ENCODE measurements around the gene CTCFL. TPM values are rescaled to one million over a fixed set of nuclear protein-coding genes. Genes with fewer than 3 reads are reported as not detected.
"Not testable (repeated sequence)": the region's sequence is repeated elsewhere in the genome, so short reads cannot be mapped to it uniquely, and the experiment has no call there.

CTCFL gene
- total and polyA plus RNA-seq, 9 donors = 0.04 to 0.24 (median 0.20) TPM; not detected in 1

DNA sequence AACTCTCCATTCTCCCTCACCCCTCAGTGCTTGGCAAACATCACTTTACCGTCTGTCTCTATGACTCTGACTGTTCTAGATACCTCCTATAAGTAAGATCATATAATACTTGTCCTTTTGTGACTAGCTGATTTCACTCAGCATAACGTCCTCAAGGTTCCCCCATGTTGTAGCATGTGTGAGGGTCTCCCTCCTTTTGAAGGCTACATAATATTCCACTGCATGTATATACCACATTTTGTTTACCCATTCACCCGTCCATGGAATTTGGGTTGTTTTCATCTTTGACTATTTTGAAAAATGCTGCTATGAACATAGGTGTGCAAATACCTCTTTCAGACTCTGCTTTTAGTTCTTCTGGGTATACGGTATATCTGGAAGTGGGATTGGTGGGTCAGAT lies 28.3 kb downstream of the CTCFL start:
- Histone ChIP-seq H3K36me3 (ENCODE audit: control insufficient read depth, insufficient read depth, low read length) (no peaks in the 10 kb centered on the region), H3K4me1 (ENCODE audit: control insufficient read depth, insufficient read depth, low read length) (peaks cover 8% of the 10 kb centered on the region), H3K9me3 (replicated peaks; ENCODE audit: control insufficient read depth, low read depth, low read length) (no peaks in the 10 kb centered on the region), H3K27ac (ENCODE audit: low read length) (no peak overlapping the region), H3K4me3 (ENCODE audit: low read length) (no peak overlapping the region), H3K27me3 (ENCODE audit: control insufficient read depth, insufficient read depth, low read length) (peaks cover 6% of the 10 kb centered on the region)
- WGBS (ENCODE audit: insufficient coverage) = no CpG with 5 or more reads among the region's 4 CpGs
- no peak for DNase-seq

DNA sequence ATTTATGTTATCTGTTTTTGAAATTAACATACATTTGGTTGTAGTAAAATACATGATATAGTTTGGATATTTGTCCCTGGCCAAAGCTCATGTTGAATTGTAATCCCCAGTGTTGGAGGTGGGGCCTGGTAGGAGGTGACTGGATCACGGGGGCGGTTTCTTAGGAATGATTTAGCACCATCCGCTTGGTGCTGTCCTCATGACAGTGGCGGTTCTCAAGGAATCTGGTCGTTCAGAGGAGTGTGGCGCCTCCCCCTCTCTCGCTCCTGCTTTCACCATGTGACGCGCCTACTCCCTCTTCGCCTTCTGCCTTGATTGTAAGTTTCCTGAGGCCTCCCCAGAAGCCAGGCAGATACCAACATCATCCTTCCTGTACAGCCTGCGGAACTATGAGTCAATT lies 29.0 kb downstream of the CTCFL start:
- no peaks in the 10 kb centered on the region for H3K36me3 ChIP-seq (ENCODE audit: control insufficient read depth, insufficient read depth, low read length)
- 68% methylated on average over 8 of the region's 11 CpGs for WGBS (ENCODE audit: insufficient coverage)
- H3K4me3 ChIP-seq (ENCODE audit: low read length) = no peak overlapping the region
- peaks cover 2% of the 10 kb centered on the region for H3K4me1 ChIP-seq (ENCODE audit: control insufficient read depth, insufficient read depth, low read length)
- H3K27me3 ChIP-seq (ENCODE audit: control insufficient read depth, insufficient read depth, low read length) = peaks cover 6% of the 10 kb centered on the region
- H3K27ac ChIP-seq (ENCODE audit: low read length) = no peak overlapping the region
- no peak for DNase-seq
- H3K9me3 ChIP-seq (replicated peaks; ENCODE audit: control insufficient read depth, low read depth, low read length) = no peaks in the 10 kb centered on the region

- Histone ChIP-seq H3K27ac (ENCODE audit: low read length) (no peak overlapping the region), H3K9me3 (replicated peaks; ENCODE audit: control insufficient read depth, low read depth, low read length) (no peaks in the 10 kb centered on the region), H3K4me1 (ENCODE audit: control insufficient read depth, insufficient read depth, low read length) (no peaks in the 10 kb centered on the region), H3K27me3 (ENCODE audit: control insufficient read depth, insufficient read depth, low read length) (peaks cover 4% of the 10 kb centered on the region), H3K36me3 (ENCODE audit: control insufficient read depth, insufficient read depth, low read length) (no peaks in the 10 kb centered on the region), H3K4me3 (ENCODE audit: low read length) (no peak overlapping the region)
- WGBS (ENCODE audit: insufficient coverage) = 64% methylated on average over 9 of the region's 10 CpGs
- no peak for DNase-seq
Observed at GRCh38 chr20:57493091-57493615, 31.8 kb downstream of the CTCFL start.

DNA sequence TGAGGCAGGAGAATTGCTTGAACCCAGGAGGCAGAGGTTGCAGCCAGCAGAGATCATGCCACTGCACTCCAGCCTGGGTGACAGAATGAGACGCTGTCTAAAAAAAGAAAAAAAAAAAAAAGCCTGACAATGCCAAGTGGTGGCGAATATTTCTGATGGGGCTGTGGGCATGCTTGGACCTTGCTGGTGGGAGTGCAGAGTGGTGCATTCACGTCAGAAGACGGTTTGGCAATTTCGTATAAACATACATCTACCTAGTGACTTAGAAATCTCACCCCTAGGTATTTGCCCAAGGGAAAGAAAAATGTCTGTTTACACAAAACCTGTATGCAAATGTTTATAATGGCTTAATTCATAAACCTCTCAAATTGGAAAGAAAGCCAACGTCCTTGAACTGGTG lies 33.6 kb downstream of the CTCFL start:
- H3K27me3 ChIP-seq (ENCODE audit: control insufficient read depth, insufficient read depth, low read length) = peaks cover 4% of the 10 kb centered on the region
- H3K36me3 ChIP-seq (ENCODE audit: control insufficient read depth, insufficient read depth, low read length) = no peaks in the 10 kb centered on the region
- DNase-seq = no peak
- H3K27ac ChIP-seq (ENCODE audit: low read length) = no peak overlapping the region
- 80% methylated on average over 1 of the region's 6 CpGs for WGBS (ENCODE audit: insufficient coverage)
- H3K4me1 ChIP-seq (ENCODE audit: control insufficient read depth, insufficient read depth, low read length) = no peaks in the 10 kb centered on the region
- H3K4me3 ChIP-seq (ENCODE audit: low read length) = no peak overlapping the region
- H3K9me3 ChIP-seq (replicated peaks; ENCODE audit: control insufficient read depth, low read depth, low read length) = no peaks in the 10 kb centered on the region

- 90% methylated on average over 4 of the region's 5 CpGs for WGBS (ENCODE audit: insufficient coverage)
- H3K4me3 ChIP-seq (ENCODE audit: low read length); DNase-seq: not testable (repeated sequence)
Observed at GRCh38 chr20:57488277-57488676, 36.7 kb downstream of the CTCFL start.

DNA sequence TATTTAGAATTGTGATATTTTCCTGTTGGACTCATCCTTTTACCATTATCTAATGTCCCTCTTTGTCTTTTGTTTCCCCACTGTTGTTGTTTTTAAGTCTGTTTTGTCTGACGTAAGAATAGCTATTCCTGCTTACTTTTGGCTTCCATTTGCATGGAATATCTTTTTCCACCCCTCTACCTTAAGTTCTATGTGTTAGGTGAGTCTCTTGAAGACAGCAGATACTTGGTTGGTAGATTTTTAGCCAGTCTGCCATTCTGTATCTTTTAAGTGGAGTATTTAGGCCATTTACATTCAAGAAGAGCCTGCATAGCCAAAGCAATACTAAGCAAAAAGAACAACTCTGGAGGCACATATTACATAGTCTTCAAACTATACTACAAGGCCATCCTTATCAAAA lies 39.2 kb downstream of the CTCFL start:
- H3K27ac ChIP-seq (ENCODE audit: low read length) = no peak overlapping the region
- H3K36me3 ChIP-seq (ENCODE audit: control insufficient read depth, insufficient read depth, low read length) = no peaks in the 10 kb centered on the region
- no peaks in the 10 kb centered on the region for H3K9me3 ChIP-seq (replicated peaks; ENCODE audit: control insufficient read depth, low read depth, low read length)
- DNase-seq = no peak
- WGBS (ENCODE audit: insufficient coverage) = no CpG with 5 or more reads among the region's 1 CpG
- H3K27me3 ChIP-seq (ENCODE audit: control insufficient read depth, insufficient read depth, low read length) = no peaks in the 10 kb centered on the region
- H3K4me3 ChIP-seq (ENCODE audit: low read length) = no peak overlapping the region
- H3K4me1 ChIP-seq (ENCODE audit: control insufficient read depth, insufficient read depth, low read length) = peaks cover 7% of the 10 kb centered on the region

More at GRCh38 chr20:57488277-57488676, 36.7 kb downstream of the CTCFL start:
- H3K27me3 ChIP-seq (ENCODE audit: control insufficient read depth, insufficient read depth, low read length); H3K36me3 ChIP-seq (ENCODE audit: control insufficient read depth, insufficient read depth, low read length); H3K9me3 ChIP-seq (replicated peaks; ENCODE audit: control insufficient read depth, low read depth, low read length); H3K4me1 ChIP-seq (ENCODE audit: control insufficient read depth, insufficient read depth, low read length); H3K27ac ChIP-seq (ENCODE audit: low read length): not testable (repeated sequence)

GRCh38 chr20:57484772-57485171 lies 40.2 kb downstream of the CTCFL start:
- H3K4me3 ChIP-seq (ENCODE audit: low read length) = no peak overlapping the region
- no peaks in the 10 kb centered on the region for H3K27me3 ChIP-seq (ENCODE audit: control insufficient read depth, insufficient read depth, low read length)
- DNase-seq = no peak
- no peaks in the 10 kb centered on the region for H3K9me3 ChIP-seq (replicated peaks; ENCODE audit: control insufficient read depth, low read depth, low read length)
- no peak overlapping the region for H3K27ac ChIP-seq (ENCODE audit: low read length)
- no peaks in the 10 kb centered on the region for H3K36me3 ChIP-seq (ENCODE audit: control insufficient read depth, insufficient read depth, low read length)
- 86% methylated on average over 5 of the region's 8 CpGs for WGBS (ENCODE audit: insufficient coverage)
- H3K4me1 ChIP-seq (ENCODE audit: control insufficient read depth, insufficient read depth, low read length) = peaks cover 7% of the 10 kb centered on the region

- Histone ChIP-seq H3K27me3 (ENCODE audit: control insufficient read depth, insufficient read depth, low read length) (no peaks in the 10 kb centered on the region), H3K4me3 (ENCODE audit: low read length) (no peak overlapping the region), H3K27ac (ENCODE audit: low read length) (no peak overlapping the region), H3K9me3 (replicated peaks; ENCODE audit: control insufficient read depth, low read depth, low read length) (no peaks in the 10 kb centered on the region), H3K4me1 (ENCODE audit: control insufficient read depth, insufficient read depth, low read length) (peaks cover 7% of the 10 kb centered on the region), H3K36me3 (ENCODE audit: control insufficient read depth, insufficient read depth, low read length) (no peaks in the 10 kb centered on the region)
- 84% methylated on average over 15 of the region's 19 CpGs for WGBS (ENCODE audit: insufficient coverage)
- DNase-seq = no peak
Observed at GRCh38 chr20:57483287-57484050, 41.5 kb downstream of the CTCFL start.

- Histone ChIP-seq H3K4me1 (ENCODE audit: control insufficient read depth, insufficient read depth, low read length) (peaks cover 7% of the 10 kb centered on the region), H3K9me3 (replicated peaks; ENCODE audit: control insufficient read depth, low read depth, low read length) (no peaks in the 10 kb centered on the region), H3K27me3 (ENCODE audit: control insufficient read depth, insufficient read depth, low read length) (no peaks in the 10 kb centered on the region), H3K36me3 (ENCODE audit: control insufficient read depth, insufficient read depth, low read length) (no peaks in the 10 kb centered on the region), H3K4me3 (ENCODE audit: low read length) (no peak overlapping the region), H3K27ac (ENCODE audit: low read length) (no peak overlapping the region)
- no peak for DNase-seq
- WGBS (ENCODE audit: insufficient coverage) = 77% methylated on average over 5 of the region's 6 CpGs
Observed at GRCh38 chr20:57482796-57483195, 42.1 kb downstream of the CTCFL start.

- DNase-seq = no peak
- peaks cover 7% of the 10 kb centered on the region for H3K4me1 ChIP-seq (ENCODE audit: control insufficient read depth, insufficient read depth, low read length)
- no peaks in the 10 kb centered on the region for H3K9me3 ChIP-seq (replicated peaks; ENCODE audit: control insufficient read depth, low read depth, low read length)
- H3K27me3 ChIP-seq (ENCODE audit: control insufficient read depth, insufficient read depth, low read length) = no peaks in the 10 kb centered on the region
- no peaks in the 10 kb centered on the region for H3K36me3 ChIP-seq (ENCODE audit: control insufficient read depth, insufficient read depth, low read length)
- H3K4me3 ChIP-seq (ENCODE audit: low read length) = no peak overlapping the region
- WGBS (ENCODE audit: insufficient coverage) = 60% methylated on average over 8 of the region's 11 CpGs
- no peak overlapping the region for H3K27ac ChIP-seq (ENCODE audit: low read length)
Observed at GRCh38 chr20:57482148-57482547, 42.8 kb downstream of the CTCFL start.

All from muscle of leg (tissue), 11 donors.